ENCODE measurements around the gene GLB1L3. TPM values are rescaled to one million over a fixed set of nuclear protein-coding genes. Genes with fewer than 3 reads are reported as not detected.

The GLB1L3 gene
- polyA plus RNA-seq, 1 experiment, result not detected

DNA sequence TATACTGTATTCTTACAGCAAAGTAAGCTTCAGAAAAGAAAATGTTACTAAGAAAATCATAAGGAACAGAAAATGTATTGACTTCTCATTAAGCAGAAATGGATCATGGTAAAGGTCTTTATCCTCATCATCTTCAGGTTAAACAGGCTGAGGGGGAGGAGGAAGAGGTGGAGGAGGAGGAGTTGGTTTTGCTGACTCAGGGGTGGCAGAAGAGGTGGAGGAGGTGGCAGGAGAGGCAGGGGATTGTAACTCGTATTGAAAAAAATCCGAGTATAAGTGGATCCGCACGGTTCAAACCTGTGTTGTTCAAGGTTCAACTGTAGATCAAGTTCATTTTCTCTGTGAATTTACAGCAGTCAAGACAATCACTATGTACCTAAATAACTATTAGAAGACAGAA is 13.0 kb downstream of the GLB1L3 start:
- TF ChIP-seq, protein P1, sequence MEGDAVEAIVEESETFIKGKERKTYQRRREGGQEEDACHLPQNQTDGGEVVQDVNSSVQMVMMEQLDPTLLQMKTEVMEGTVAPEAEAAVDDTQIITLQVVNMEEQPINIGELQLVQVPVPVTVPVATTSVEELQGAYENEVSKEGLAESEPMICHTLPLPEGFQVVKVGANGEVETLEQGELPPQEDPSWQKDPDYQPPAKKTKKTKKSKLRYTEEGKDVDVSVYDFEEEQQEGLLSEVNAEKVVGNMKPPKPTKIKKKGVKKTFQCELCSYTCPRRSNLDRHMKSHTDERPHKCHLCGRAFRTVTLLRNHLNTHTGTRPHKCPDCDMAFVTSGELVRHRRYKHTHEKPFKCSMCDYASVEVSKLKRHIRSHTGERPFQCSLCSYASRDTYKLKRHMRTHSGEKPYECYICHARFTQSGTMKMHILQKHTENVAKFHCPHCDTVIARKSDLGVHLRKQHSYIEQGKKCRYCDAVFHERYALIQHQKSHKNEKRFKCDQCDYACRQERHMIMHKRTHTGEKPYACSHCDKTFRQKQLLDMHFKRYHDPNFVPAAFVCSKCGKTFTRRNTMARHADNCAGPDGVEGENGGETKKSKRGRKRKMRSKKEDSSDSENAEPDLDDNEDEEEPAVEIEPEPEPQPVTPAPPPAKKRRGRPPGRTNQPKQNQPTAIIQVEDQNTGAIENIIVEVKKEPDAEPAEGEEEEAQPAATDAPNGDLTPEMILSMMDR (IDR thresholded peaks at IDR 0.05; ENCODE audit: insufficient read depth, low read depth, low read length), result no peak
- H3K4me3 ChIP-seq (ENCODE audit: low read depth, low read length), result no peak overlapping the region
- H3K36me3 ChIP-seq (ENCODE audit: control insufficient read depth, insufficient read depth, low read length), result no peaks in the 10 kb centered on the region
- POLR2A ChIA-PET, result no interaction called here
- no peak for DNase-seq (ENCODE audit: low read depth)
- CTCF ChIA-PET, result no interaction called here
- no peaks in the 10 kb centered on the region for H3K27me3 ChIP-seq (ENCODE audit: control insufficient read depth, insufficient read depth, low read length)

DNA sequence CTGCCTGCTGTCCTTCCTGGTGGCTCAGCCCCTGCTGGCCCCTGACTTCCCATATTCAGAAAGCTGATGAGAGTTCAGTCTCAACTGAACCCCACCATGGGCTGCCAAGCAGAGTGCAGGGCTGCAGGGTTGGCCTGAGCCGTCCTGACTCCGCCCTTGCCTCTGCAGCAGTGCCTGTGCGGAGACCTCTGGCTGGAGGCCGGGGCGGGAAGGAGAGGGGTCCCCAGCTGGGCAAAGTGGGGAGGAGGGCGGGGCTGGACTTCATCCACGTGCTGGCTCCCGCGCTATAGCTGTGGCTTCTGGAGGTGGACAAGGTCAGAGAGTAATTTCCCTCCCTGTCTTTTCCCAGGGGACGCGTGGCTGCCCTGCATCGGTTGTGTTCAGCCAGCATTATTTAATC is 13.6 kb downstream of the GLB1L3 start:
- Histone ChIP-seq H3K27me3 (ENCODE audit: control insufficient read depth, insufficient read depth, low read length) (no peaks in the 10 kb centered on the region), H3K36me3 (ENCODE audit: control insufficient read depth, insufficient read depth, low read length) (no peaks in the 10 kb centered on the region), H3K4me3 (ENCODE audit: low read depth, low read length) (no peak overlapping the region)
- CTCF ChIA-PET, result no interaction called here
- TF ChIP-seq, protein P1 (IDR thresholded peaks at IDR 0.05; ENCODE audit: insufficient read depth, low read depth, low read length), result no peak
- DNase-seq (ENCODE audit: low read depth), result no peak
- POLR2A ChIA-PET, result no interaction called here

DNA sequence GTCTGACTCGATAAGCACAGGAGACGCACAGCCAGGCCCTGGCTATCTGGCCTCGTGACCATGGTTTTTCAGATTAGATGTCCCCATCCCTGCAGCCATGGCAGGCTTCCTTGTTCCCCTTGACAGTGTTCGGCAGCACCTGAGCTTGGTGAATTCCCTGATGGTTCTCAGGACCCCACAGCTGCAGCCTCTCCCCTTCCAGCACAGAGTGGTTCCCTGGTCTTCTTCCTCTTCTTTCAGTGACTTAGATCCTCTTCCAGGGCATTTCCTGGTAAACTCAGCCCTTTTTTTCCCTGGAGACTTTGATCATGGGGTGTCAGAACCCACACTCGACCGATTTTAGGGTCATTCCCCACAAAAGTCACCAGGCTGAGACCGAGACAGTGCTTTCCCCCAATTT is 14.5 kb downstream of the GLB1L3 start:
- TF ChIP-seq, protein P1 (IDR thresholded peaks at IDR 0.05; ENCODE audit: insufficient read depth, low read depth, low read length), result no peak
- CTCF ChIA-PET, result no interaction called here
- Histone ChIP-seq H3K4me3 (ENCODE audit: low read depth, low read length) (no peak overlapping the region), H3K36me3 (ENCODE audit: control insufficient read depth, insufficient read depth, low read length) (no peaks in the 10 kb centered on the region), H3K27me3 (ENCODE audit: control insufficient read depth, insufficient read depth, low read length) (no peaks in the 10 kb centered on the region)
- POLR2A ChIA-PET, result no interaction called here
- DNase-seq (ENCODE audit: low read depth), result no peak

DNA sequence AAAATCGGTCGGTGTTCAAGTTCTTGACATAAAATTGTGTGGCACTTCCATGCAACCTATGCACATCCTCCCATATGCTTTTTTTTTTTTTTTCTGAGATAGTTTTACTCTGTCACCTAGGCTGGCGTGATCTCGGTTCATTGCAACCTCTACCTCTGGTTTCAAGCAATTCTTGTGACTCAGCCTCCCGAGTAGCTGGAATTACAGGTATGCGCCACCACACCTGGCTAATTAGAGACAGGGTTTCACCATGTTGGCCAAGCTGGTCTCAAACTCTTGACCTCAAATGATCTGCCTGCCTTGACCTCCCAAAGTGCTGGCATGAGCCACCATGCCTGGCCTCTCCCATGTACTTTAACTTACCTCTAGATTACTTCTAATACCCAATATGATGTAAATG is 15.0 kb downstream of the GLB1L3 start:
- H3K36me3 ChIP-seq (ENCODE audit: control insufficient read depth, insufficient read depth, low read length), result no peaks in the 10 kb centered on the region
- POLR2A ChIA-PET, result no interaction called here
- CTCF ChIA-PET, result no interaction called here
- H3K4me3 ChIP-seq (ENCODE audit: low read depth, low read length), result no peak overlapping the region
- TF ChIP-seq, protein P1 (IDR thresholded peaks at IDR 0.05; ENCODE audit: insufficient read depth, low read depth, low read length), result no peak
- H3K27me3 ChIP-seq (ENCODE audit: control insufficient read depth, insufficient read depth, low read length), result no peaks in the 10 kb centered on the region
- no peak for DNase-seq (ENCODE audit: low read depth)

DNA sequence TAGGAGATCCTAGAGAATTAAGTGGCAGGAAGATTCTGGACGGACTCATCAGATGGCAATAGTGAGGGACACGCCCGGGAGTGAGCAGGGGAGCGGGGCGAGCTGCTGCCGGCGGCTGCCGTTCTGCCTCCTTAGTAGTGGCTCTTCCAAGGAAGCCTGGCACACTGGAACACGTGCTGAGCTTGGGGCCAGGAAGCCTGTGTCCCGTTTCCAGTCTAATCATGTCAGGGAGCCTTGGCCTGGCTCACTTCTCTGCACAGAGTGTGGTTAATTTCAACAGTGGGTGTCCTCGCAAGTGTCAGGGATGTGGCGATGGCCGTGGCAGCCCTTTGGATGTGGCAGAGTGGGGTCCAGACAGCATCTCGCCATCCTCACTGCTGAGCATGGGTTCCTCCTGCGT is 16.5 kb downstream of the GLB1L3 start:
- no peak overlapping the region for H3K4me3 ChIP-seq (ENCODE audit: low read depth, low read length)
- ChIA-PET CTCF (no interaction called here), POLR2A (no interaction called here)
- TF ChIP-seq, protein P1 (IDR thresholded peaks at IDR 0.05; ENCODE audit: insufficient read depth, low read depth, low read length), result no peak
- no peaks in the 10 kb centered on the region for H3K36me3 ChIP-seq (ENCODE audit: control insufficient read depth, insufficient read depth, low read length)
- H3K27me3 ChIP-seq (ENCODE audit: control insufficient read depth, insufficient read depth, low read length), result no peaks in the 10 kb centered on the region
- DNase-seq (ENCODE audit: low read depth), result no peak
